Upper lobe of left lung (tissue), 4 donors: ENCODE results near the gene SULT1C2.

Experiments
- POLR2A ChIP-seq, 4 donors: fragments of 450-650 bp; IDR thresholded peaks; one replicate each; pipeline ENCODE4 v1.5.1; 2016 to 2017; ENCODE audit warnings: antibody characterized with exemption in 4 of 4, mild to moderate bottlenecking in 2 of 4
- TF ChIP-seq, protein P1 (sequence below), 6 experiments: fragments of 450-650 bp in 4 of 6; fragments of 200-600 bp in 2 of 6; sonication (generic) in 2 of 6; IDR thresholded peaks; one replicate each; pipeline ENCODE4 v1.5.1; 2016 to 2019; ENCODE audit warnings: antibody characterized with exemption in 6 of 6

GRCh38 chr2:108329771-108330170, 41.1 kb downstream of the SULT1C2 start:
- TF ChIP-seq POLR2A (IDR thresholded peaks at IDR 0.05) = no peak
- TF ChIP-seq, protein P1, sequence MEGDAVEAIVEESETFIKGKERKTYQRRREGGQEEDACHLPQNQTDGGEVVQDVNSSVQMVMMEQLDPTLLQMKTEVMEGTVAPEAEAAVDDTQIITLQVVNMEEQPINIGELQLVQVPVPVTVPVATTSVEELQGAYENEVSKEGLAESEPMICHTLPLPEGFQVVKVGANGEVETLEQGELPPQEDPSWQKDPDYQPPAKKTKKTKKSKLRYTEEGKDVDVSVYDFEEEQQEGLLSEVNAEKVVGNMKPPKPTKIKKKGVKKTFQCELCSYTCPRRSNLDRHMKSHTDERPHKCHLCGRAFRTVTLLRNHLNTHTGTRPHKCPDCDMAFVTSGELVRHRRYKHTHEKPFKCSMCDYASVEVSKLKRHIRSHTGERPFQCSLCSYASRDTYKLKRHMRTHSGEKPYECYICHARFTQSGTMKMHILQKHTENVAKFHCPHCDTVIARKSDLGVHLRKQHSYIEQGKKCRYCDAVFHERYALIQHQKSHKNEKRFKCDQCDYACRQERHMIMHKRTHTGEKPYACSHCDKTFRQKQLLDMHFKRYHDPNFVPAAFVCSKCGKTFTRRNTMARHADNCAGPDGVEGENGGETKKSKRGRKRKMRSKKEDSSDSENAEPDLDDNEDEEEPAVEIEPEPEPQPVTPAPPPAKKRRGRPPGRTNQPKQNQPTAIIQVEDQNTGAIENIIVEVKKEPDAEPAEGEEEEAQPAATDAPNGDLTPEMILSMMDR (IDR thresholded peaks at IDR 0.05) = no peak
